GM03348 (cell line): ENCODE measurements around the gene SPHK1.

Experiments
- DNase-seq: peaks from one replicate; pipeline ENCODE4 v3.0.0; 2012; ENCODE audit warnings: low spot score

SPHK1 gene

GRCh38 chr17:76363107-76363842 lies 21.1 kb upstream of the SPHK1 start:
- no peak for DNase-seq

GRCh38 chr17:76365256-76365903 lies 19.0 kb upstream of the SPHK1 start:
- DNase-seq, result no peak

- DNase-seq, result no peak
Measured at GRCh38 chr17:76366247-76366646, 18.2 kb upstream of the SPHK1 start.

- no peak for DNase-seq
Measured at GRCh38 chr17:76367642-76368041, 16.8 kb upstream of the SPHK1 start.

GRCh38 chr17:76368545-76368944 lies 15.9 kb upstream of the SPHK1 start:
- peak; percentile 51 for DNase-seq

GRCh38 chr17:76369379-76369778 lies 15.0 kb upstream of the SPHK1 start:
- no peak for DNase-seq

GRCh38 chr17:76369804-76370203 lies 14.6 kb upstream of the SPHK1 start:
- DNase-seq, result no peak

- peak; percentile 94 for DNase-seq
Measured at GRCh38 chr17:76370261-76370993, 14.0 kb upstream of the SPHK1 start.

- peak; percentile 72 for DNase-seq
Measured at GRCh38 chr17:76371656-76372628, 12.5 kb upstream of the SPHK1 start.

- no peak for DNase-seq
Measured at GRCh38 chr17:76376318-76377133, 7.9 kb upstream of the SPHK1 start.

- DNase-seq, result no peak
Measured at GRCh38 chr17:76378548-76379274, 5.7 kb upstream of the SPHK1 start.

- no peak for DNase-seq
Measured at GRCh38 chr17:76379275-76379641, 5.2 kb upstream of the SPHK1 start.

GRCh38 chr17:76379646-76380376 lies 4.6 kb upstream of the SPHK1 start:
- no peak for DNase-seq

GRCh38 chr17:76381633-76382350 lies 2.6 kb upstream of the SPHK1 start:
- no peak for DNase-seq

GRCh38 chr17:76382351-76382802 lies 2.0 kb upstream of the SPHK1 start:
- DNase-seq, result peak; percentile 68

- peak; percentile 82 for DNase-seq
Measured at GRCh38 chr17:76382803-76383545, 1.4 kb upstream of the SPHK1 start.

- peak; percentile 62 for DNase-seq
Measured at GRCh38 chr17:76383546-76384221, 725 bp upstream of the SPHK1 start.
